ENCODE results near the gene IL19.

- TF ChIP-seq CTCF (IDR thresholded peaks at IDR 0.05 in 4 of 5, conservative IDR thresholded peaks at IDR 0.05 in 1 of 5) = no peak
- no peak for TF ChIP-seq POLR2A (IDR thresholded peaks at IDR 0.05)
Observed at GRCh38 chr1:206842854-206843253, 72.3 kb downstream of the IL19 start.
